Measurements from ENCODE around the gene PPP2R5B. TPM values are rescaled to one million over a fixed set of nuclear protein-coding genes. Genes with fewer than 3 reads are reported as not detected.

PPP2R5B gene
- total and polyA plus RNA-seq, 2 experiments from 2014 or later, result 26.2 to 30.7 TPM

GRCh38 chr11:64920124-64920523 lies 4.4 kb upstream of the PPP2R5B start:
- Histone ChIP-seq H3K4me1 (ENCODE audit: low read depth) (peaks cover 16% of the 10 kb centered on the region), H3K27me3 (no peaks in the 10 kb centered on the region), H3K4me3 (no peak overlapping the region), H3K36me3 (no peaks in the 10 kb centered on the region), H3K27ac (no peak overlapping the region), H3K9me3 (ENCODE audit: low read depth) (no peaks in the 10 kb centered on the region)
- DNase-seq (ENCODE audit: low read depth in 1 of 2, low spot score in 1 of 2), result no peak
- TF ChIP-seq CTCF (IDR thresholded peaks at IDR 0.05; ENCODE audit: low read depth, low read length), result no peak

- no peaks in the 10 kb centered on the region for H3K27me3 ChIP-seq
- no peak for TF ChIP-seq CTCF (IDR thresholded peaks at IDR 0.05; ENCODE audit: low read depth, low read length)
Observed at GRCh38 chr11:64921384-64921783, 3.1 kb upstream of the PPP2R5B start.

GRCh38 chr11:64923151-64923661 lies 1.3 kb upstream of the PPP2R5B start:
- DNase-seq (ENCODE audit: low read depth in 1 of 2, low spot score in 1 of 2), result no peak
- Histone ChIP-seq H3K4me3 (no peak overlapping the region), H3K27ac (no peak overlapping the region), H3K36me3 (no peaks in the 10 kb centered on the region), H3K27me3 (no peaks in the 10 kb centered on the region), H3K9me3 (ENCODE audit: low read depth) (no peaks in the 10 kb centered on the region), H3K4me1 (ENCODE audit: low read depth) (peaks cover 8% of the 10 kb centered on the region)
- TF ChIP-seq CTCF (IDR thresholded peaks at IDR 0.05; ENCODE audit: low read depth, low read length), result no peak

More at GRCh38 chr11:64921384-64921783, 3.1 kb upstream of the PPP2R5B start:
- Histone ChIP-seq H3K9me3 (ENCODE audit: low read depth) (no peaks in the 10 kb centered on the region), H3K27ac (no peak overlapping the region), H3K4me1 (ENCODE audit: low read depth) (peaks cover 8% of the 10 kb centered on the region), H3K36me3 (no peaks in the 10 kb centered on the region), H3K4me3 (no peak overlapping the region)
- no peak for DNase-seq (ENCODE audit: low read depth in 1 of 2, low spot score in 1 of 2)

GRCh38 chr11:64924910-64925284 lies 408 bp downstream of the PPP2R5B start:
- DNase-seq (ENCODE audit: low read depth in 1 of 2, low spot score in 1 of 2), result no peak
- no peak for TF ChIP-seq CTCF (IDR thresholded peaks at IDR 0.05; ENCODE audit: low read depth, low read length)
- H3K4me1 ChIP-seq (ENCODE audit: low read depth), result peaks cover 8% of the 10 kb centered on the region
- H3K9me3 ChIP-seq (ENCODE audit: low read depth), result no peaks in the 10 kb centered on the region
- H3K4me3 ChIP-seq, result peak overlapping the region; percentile 95
- H3K36me3 ChIP-seq, result no peaks in the 10 kb centered on the region
- H3K27ac ChIP-seq, result no peak overlapping the region
- no peaks in the 10 kb centered on the region for H3K27me3 ChIP-seq

GRCh38 chr11:64925536-64926436 lies 1.3 kb downstream of the PPP2R5B start:
- no peak overlapping the region for H3K27ac ChIP-seq
- H3K9me3 ChIP-seq (ENCODE audit: low read depth), result no peaks in the 10 kb centered on the region
- H3K27me3 ChIP-seq, result no peaks in the 10 kb centered on the region
- no peak for DNase-seq (ENCODE audit: low read depth in 1 of 2, low spot score in 1 of 2)
- peaks cover 6% of the 10 kb centered on the region for H3K36me3 ChIP-seq
- no peak for TF ChIP-seq CTCF (IDR thresholded peaks at IDR 0.05; ENCODE audit: low read depth, low read length)
- peaks cover 8% of the 10 kb centered on the region for H3K4me1 ChIP-seq (ENCODE audit: low read depth)
- H3K4me3 ChIP-seq, result peak overlapping the region; percentile 95
